CD4-positive, alpha-beta T cell treated with Interleukin-2 at 100 ng/mL for 4 hours (primary cell): ENCODE data around the gene DGAT2L6.

Experiments used
- DNase-seq: peaks from one replicate; pipeline ENCODE4 v3.0.0-alpha.2; 2020; ENCODE audit warnings: low spot score

DGAT2L6 gene, protein sequence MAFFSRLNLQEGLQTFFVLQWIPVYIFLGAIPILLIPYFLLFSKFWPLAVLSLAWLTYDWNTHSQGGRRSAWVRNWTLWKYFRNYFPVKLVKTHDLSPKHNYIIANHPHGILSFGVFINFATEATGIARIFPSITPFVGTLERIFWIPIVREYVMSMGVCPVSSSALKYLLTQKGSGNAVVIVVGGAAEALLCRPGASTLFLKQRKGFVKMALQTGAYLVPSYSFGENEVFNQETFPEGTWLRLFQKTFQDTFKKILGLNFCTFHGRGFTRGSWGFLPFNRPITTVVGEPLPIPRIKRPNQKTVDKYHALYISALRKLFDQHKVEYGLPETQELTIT

DNA sequence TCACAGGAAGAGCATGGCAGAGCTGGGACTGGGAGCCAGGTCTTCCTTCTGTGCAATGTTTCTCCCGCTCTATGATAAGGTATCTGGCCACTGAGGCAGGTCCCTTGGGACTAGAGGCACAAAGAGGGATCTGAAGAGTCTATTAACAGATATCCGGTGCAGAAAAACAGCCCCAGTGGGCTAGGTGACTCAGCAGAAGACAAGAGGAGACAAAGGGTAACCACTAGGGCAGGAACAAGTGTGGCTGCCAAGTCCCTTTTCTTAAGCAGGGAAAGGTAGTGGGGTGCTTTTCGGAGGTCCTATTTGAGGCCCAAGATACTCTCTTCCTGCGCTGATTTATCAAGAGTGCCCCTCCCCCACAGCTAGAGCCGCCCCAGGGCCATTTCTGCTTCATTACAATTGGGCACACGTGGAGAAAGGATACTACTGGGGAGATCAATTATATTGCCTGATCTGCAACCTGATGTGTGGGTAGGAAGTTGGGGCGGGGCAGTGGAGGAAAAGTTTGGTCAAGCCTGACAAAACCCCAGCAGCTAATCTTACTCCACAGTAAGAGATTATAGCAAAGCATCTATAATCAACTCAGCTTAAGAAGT lies at the start of gene DGAT2L6:
TSS of gene DGAT2L6 (plus strand) at position 546 of the 596 bp plus-strand sequence. CDS start 100 bp downstream, outside the sequence.
- DNase-seq, result no peak

DNA sequence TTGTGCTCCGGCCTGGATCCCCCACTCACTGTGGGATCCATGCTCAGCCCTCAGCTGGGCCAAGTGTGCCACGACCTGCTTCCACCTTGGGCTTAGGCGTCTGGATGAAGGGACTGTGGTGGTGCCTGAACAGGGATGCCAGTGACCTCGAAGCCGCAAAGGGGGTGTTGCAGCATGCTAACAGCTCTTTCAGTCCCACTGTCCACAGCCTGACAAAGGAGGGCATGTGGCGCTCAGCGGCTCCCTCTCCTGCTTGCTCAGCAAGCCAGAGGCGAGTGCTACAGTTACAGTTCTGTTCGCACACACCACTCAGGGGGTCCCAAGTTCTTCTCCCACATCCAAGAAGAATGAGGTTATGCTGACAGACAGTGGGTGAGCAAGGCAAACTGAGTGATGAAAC lies 49.2 kb upstream of the DGAT2L6 start:
- no peak for DNase-seq

DNA sequence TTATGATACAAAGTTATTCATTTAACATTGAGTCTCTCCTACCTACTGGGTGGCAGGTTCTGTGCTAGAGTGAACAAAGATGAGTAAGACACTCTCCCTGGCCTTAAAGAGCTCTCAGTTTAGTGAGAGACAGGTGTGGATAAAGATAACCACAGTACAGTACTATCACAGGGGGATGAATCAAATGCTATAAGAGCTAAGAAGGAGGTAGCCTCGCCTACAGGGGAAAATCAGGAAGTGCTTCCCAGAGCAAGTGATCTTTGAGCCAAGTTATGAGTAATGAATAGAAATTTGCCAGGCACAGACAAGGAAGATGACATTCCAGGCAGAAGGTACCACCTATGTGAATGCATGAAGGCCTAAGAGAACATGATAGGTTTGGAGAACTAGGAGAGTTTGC lies 47.5 kb upstream of the DGAT2L6 start:
- DNase-seq, result no peak

DNA sequence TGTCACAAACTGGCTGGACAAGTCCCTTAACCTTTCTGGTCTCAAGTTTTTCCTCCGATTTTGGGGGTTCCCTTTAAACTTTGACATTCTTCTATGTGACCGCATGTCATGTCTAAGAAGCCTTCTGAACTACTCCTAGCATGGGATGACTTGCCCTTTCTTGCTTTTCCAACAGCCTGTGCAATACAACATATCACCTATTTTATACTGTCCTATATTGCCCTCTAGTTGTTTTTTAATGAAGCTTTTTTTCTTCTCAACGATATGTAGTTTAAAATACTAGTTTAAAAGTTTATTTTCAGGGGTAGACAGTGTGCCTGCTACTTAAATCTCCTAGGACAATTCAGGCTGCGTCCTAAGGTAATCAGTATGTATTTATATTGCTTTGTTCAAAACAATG lies 45.1 kb upstream of the DGAT2L6 start:
- DNase-seq, result no peak

DNA sequence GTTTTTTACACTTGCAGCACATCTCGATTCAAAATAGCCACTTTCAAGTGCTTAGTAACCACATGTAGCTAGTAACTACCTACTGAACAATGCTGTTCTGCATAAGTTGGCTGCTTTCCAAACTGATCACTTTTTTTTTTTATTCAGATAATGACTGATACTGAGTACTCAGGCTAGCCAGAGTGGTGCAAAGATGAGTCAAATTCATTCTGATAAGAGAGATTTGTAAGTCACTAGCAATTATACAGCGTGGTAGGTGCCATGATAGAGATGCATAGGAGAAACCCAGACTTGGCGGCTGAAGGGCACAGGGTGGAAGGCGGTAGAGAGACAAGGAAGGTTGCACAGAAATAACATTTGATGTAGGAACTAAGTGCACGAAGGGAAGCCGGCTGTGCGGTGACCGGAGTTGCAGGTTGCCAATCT lies 44.4 kb upstream of the DGAT2L6 start:
- peak; percentile 66 for DNase-seq

DNA sequence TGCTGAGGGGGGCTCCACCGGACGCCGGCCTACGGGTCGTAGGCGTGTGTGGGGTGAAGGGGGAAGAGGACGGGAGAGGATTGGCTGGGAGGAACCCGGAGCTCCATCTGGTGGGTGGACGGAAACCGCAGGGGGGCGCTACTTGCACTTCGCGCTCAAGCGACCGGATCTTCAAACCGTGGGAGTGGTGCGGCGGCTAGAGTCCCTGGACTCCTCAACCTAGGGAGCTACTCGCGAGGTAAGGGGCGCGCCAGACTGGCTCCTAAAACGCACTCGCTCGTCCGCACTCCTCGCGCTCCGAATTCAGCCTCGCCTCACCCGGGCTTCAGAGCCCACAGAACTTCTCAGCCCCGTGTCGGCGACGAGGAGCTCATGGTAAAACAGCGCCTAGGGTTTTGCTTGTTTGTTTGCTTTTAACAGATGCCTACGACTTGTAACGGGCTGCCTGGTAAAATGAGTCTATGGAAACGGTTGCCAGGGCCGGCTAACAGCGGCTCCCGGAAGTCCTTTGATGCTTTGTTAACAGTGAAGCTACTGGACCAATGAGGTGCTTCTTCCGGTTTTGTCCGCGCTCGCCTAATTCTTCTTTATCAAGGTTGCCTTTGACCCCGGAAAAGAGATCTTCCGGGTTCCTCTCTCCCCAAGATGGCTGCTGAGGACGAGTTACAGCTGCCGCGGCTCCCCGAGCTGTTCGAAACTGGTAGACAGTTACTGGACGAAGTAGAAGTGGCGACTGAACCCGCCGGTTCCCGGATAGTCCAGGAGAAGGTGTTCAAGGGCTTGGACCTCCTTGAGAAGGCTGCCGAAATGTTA lies 43.8 kb upstream of the DGAT2L6 start, which contains the start of gene IGBP1:
TSS of gene IGBP1 (plus strand) at position 145 of the 813 bp plus-strand sequence. CDS start at position 646, 501 bp downstream.
- peak; percentile 83 for DNase-seq

DNA sequence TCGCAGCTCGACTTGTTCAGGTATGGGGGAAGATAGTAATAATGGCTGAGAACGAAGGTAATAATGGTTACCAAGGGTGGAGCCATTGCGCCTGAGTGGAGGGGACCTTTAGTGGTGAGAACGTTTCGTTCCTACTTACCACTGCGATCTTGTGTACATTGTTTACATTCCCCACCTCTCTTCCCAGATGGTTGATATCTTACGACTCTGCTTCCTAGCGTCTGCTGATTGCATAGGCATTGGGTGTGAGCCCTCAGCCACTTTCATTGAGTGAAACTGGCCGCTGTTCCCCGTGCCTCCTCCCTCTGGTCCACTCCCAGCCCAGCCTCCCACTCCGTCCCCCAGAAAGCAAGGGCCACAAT lies 43.2 kb upstream of the DGAT2L6 start:
- no peak for DNase-seq

DNA sequence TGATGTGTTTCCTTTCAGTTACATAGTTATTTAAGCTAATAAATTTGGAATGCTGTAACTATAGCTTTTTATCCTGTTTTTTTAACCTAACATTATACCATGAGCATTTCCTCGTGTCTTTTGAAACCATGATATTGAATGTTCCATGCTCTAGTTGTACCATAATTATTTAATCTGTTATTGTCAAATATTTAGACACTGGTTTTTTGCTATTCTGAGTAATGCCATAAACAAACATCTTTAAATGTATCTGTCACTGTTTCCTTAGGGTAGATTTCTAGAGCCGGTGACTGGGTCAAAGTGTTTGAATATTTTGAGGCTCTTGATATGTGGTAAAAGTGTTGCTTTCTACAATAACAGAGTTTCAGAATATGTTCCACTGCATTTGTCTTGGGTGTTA lies 38.7 kb upstream of the DGAT2L6 start:
- no peak for DNase-seq

DNA sequence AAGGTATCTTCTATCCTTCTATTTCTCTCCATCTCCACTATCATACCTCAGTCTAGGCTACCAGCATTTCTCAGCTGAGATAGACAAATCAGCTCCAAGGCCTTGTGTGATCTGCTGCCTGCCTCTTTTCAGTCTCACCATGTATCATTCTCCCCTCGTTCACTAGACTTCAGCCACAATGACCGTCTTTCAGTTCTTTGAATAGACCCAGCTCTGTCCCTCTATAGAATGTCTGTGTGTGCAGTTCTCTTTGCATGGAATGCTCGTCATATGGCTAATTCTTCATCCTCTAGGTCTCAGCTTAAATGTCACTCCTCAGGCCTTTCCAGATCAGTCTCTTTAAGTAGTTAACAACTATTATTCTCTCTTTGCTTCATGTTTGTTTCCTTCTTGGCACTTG lies 37.5 kb upstream of the DGAT2L6 start:
- no peak for DNase-seq

DNA sequence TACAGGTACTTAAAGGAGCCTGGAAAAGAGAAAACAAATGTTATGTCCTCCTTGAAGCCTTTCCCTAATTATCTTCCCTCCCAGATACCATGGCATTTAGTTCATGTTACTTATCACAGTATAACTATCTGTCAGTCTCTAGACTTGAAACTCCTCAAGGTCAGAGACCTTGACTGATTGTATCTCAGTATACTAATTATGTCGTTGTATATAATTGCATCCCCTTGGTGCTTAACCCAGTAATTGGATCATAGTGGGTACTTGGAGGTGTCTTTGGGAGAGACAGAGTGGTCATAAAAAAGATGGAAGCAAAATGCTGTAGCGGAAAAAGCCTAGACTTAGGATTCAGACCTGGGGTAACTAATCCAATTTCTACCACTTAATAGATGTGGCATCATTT lies 35.9 kb upstream of the DGAT2L6 start:
- DNase-seq, result no peak

DNA sequence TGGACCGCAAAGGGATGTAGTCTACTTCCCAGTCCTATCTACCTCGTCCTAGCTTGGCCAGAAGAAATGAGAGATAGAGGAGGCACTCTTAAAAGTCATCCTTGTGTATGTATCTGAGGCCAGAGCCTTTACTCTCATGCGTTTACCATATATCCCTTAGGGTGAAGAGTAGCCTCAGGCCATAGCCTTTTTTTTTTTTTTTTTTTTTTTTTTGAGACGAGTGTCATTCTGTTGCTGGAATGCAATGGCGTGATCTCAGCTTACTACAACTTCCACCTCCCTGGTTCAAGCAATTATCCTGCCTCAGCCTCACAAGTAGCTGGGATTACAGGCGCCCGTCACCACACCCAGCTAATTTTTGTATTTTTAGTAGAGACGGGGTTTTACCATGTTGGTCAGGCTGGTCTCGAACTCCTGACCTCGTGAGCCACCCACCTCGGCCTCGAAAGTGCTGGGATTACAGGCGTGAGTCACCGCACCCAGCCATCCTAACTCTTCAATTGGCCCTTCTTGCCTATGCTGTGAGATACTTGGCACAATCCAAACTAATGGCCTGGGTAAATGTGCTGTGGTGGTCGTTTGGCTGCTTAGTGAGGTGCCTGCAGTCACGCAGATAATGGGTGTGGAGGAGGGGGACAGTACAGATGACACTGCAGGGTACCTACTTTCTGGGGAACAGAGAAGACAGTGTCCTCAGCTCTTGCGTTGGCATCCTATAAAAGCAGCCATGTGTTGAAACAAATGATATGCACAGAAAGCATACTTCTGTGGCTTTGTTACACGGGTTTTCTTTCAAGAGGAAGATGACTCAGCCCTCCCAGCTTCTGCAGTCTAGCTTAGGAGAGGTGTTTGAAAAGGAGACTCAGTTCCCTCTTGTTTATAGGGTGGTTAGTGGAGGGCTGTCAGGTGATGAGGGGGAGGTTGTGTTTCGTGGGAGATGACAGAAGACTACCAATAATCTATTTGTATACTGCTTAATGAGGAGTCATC lies 10.4 kb upstream of the DGAT2L6 start:
- no peak for DNase-seq

DNA sequence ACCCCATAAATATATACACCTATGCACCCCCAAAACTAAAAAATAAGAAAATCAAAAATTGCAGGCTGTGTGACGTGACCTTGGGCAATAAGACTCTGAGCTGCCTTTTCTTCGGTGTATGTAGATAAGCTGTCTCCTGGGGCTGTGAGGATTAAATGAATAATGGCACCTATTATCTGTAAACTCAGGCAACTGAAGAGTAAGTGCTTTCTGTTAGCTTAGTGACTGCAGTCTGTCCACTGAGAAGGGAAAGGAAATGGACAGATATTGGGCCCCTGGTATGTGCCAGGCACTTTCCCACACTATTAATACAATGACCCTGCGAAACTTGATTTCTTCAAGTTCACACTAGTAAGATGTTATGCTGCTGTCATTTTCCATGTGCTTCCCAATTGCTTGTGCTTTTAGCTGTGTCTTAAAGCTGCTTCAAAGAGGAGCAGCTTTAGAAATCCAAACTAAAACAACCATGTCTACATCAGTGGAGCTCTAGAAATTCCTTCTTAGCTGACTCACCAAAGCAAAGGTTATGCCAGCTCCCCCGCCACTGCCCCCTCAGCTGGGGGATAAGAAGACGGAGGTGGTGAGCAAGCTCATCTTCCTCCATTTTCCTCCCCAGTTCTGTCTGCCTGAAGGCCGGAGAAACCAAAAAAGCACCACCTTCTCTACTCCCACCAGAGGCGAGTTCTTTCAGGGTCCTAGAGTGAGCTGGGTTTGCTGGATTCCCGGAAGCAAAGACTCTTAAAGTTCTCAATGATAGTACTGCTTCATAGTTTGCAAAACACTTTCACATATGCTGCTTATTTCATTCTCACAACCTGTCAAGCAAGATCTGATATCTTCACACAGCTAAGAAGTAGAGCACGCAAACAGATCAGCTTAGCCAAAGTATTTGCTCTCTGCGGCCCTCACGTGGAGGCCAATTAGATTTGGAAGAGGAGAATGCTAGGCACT lies 8.8 kb upstream of the DGAT2L6 start:
- DNase-seq, result no peak

DNA sequence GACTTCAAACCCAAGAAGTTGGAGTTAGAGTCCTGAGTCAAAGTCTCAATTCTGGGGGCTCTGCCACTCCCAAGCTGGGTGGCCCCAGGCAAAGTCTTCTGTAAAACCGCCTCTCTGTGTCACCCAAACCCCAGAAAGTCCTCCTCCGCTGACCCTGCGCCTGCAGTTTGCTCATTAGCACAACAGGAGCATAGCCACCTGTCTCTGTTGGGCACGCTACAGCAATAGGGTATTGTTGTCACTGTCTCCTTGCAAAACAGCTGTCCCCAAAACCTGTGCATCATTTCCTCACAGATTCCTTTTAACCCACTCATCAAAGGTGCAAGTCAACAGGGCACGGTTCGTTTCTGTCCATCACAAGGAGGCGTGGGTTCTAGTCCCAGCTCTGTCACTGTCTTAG lies 8.0 kb upstream of the DGAT2L6 start:
- DNase-seq, result no peak

DNA sequence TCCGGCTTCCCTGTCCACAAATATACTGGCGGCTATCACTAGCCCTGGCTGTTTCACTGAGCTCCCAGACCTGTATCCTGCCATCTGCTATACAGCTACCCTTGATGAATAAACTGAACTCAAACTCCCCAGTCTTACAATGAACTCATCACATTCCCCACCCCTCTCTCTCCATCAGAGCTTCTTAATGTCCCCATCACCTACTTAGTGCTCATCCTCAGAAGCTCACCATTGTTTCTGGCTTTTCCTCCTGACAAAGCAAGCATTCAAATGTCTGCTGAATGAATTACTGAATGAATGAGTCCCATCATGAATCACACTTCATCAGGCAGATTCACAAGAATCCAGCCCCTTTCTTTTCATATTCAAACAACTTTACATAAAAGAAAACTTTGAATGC lies 5.7 kb upstream of the DGAT2L6 start:
- DNase-seq, result no peak

DNA sequence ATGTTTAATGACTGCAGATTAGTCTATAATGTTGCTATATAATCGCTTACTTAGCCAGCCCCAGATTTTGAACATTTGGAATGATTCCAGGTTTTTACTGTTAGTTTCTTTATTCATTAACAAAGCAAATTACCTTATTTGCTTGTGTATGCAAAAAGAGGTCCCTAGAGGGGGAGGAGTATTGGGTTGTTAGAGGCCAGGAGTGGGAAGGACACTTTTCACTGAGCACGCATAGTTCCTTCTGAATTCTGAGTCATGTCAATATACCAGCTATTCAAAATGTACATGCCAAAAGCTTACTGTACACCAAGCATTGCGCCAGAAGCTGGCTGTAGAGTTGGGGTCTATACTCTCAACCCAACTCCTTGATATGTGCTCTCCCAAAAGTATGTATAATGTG lies 5.1 kb upstream of the DGAT2L6 start:
- DNase-seq, result no peak

DNA sequence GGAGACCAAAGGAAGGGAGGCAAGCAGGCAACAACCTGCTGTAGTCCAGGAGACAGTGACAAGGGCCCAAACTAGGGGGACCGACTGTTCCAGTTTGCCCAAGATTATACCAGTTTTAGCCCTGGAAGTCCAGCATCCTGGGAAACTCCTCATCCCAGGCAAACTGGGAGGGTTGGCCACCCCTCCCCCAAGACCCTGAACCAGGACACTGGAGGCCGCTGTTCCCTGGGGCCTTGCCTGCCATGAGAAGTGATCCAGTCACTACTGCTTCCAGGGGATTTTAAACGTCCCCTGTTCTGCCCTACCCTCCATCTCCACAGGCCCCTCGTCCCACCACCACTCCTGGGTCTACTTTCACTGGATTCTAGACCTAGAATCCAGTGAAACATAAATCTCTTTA lies 4.3 kb upstream of the DGAT2L6 start:
- DNase-seq, result no peak

DNA sequence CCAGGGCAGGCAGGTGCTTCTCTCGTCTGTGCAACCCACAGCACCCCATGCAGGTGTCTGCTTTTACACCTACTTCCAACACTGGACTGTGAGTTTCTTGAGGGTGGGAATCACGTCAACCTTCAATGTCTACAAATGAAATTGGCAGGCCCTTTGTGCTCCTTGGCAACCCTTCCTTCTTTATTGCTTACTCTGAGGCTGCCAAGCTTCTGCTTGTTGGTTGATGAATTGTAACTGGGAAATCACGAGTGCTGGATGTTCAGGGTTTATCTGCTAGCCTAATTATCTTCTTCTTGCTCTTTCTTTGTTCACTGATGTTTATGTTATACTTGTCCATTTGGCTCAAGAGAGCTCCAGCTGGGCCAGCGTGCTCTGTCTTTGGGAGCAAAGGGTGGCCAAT lies 2.5 kb upstream of the DGAT2L6 start:
- no peak for DNase-seq

DNA sequence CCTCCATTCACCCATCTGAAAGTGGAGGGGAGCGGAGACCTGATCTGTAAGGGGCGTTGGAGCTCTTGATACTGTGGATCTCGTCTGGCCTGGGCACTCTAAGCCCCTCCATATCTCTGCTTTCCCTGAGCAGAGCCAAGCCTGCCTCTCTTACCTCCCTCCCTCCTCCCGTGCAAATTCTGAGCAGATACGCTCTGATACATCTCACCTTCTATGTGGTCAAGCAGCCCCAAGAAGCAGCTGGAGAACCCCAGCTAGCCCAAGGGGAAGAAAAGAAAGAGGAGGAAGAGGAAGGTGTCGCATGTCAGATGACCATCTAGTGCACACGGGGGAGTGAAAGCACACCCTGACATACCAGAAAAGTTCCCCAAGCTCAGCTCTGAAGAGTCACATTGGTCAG lies 1.9 kb upstream of the DGAT2L6 start:
- DNase-seq, result no peak

DNA sequence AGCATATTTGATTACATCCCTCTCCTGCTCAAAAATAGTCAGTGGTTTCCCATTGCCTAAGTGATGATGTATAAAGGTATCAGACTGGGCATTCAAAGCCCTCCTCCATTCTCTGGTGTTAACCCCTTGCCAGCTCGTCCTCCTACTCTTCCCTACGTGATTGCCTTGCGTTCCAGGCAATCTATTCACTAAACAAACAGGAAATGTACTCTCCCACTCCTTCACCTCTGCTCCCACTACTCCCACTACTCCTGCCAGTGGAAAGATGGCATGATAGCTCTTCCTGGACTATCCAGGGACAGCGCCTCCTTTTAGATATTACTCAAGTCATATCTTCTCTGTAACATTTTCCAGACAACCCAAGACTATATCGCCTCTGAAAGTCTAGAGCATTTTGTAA lies 5.8 kb downstream of the DGAT2L6 start:
- no peak for DNase-seq

DNA sequence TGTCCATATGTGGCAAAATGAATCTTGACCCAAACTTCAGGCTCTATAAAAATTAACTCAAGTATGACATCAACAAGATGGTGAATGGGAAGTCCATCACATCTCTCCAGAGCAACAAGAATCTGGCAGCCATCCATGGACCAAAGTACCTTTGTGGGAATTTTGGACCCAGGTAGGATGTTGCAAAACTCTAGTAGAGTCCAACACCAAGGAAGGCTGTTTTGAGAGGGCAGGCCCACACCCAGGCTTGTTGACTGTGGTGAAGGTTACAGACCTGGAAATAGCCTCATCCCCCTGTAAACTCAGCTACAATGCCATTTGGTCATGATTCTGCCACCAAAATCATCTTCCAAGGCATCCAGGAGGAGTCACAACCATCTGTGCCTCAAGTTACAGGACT lies 12.9 kb downstream of the DGAT2L6 start:
- no peak for DNase-seq
